ENCODE data around the gene NMUR1.

- no peak for TF ChIP-seq CTCF (IDR thresholded peaks at IDR 0.05; ENCODE audit: poor library complexity)
- TF ChIP-seq EZH2 (IDR thresholded peaks at IDR 0.05; ENCODE audit: borderline replicate concordance): no peak
- no peak for TF ChIP-seq EZH2phosphoT487 (IDR thresholded peaks at IDR 0.05; ENCODE audit: low read depth, severe bottlenecking, unreplicated experiment)
Measured at GRCh38 chr2:231512222-231512621, 18.0 kb downstream of the NMUR1 start.
